Upper lobe of left lung (tissue), 4 donors: Measurements from ENCODE around the gene IL1RAP.

Experiments
- CTCF ChIP-seq, 6 experiments: fragments of 450-650 bp in 4 of 6; fragments of 200-600 bp in 2 of 6; sonication (generic) in 2 of 6; IDR thresholded peaks; one replicate each; pipeline ENCODE4 v1.5.1; 2016 to 2019; ENCODE audit warnings: antibody characterized with exemption in 6 of 6
- EP300 ChIP-seq, 4 donors: sonication (generic); formaldehyde crosslinking; IDR thresholded peaks; one replicate each; pipeline ENCODE4 v1.5.1; 2017; ENCODE audit warnings: antibody characterized with exemption in 4 of 4, control low read depth in 2 of 4
- POLR2A ChIP-seq, 4 donors: fragments of 450-650 bp; IDR thresholded peaks; one replicate each; pipeline ENCODE4 v1.5.1; 2016 to 2017; ENCODE audit warnings: antibody characterized with exemption in 4 of 4, mild to moderate bottlenecking in 2 of 4
- POLR2AphosphoS5 ChIP-seq, 2 donors: sonication (generic); formaldehyde crosslinking; IDR thresholded peaks; one replicate each; pipeline ENCODE4 v1.5.1; 2017; ENCODE audit warnings: antibody characterized with exemption in 2 of 2

- no peak for TF ChIP-seq CTCF (IDR thresholded peaks at IDR 0.05)
- no peak for TF ChIP-seq POLR2A (IDR thresholded peaks at IDR 0.05)
- no peak for TF ChIP-seq POLR2AphosphoS5 (IDR thresholded peaks at IDR 0.05)
- TF ChIP-seq EP300 (IDR thresholded peaks at IDR 0.05): no peak
These were observed 20.5 kb downstream of the IL1RAP start for GRCh38 chr3:190534386-190534785.
